ENCODE measurements around the gene TBC1D14.

DNA sequence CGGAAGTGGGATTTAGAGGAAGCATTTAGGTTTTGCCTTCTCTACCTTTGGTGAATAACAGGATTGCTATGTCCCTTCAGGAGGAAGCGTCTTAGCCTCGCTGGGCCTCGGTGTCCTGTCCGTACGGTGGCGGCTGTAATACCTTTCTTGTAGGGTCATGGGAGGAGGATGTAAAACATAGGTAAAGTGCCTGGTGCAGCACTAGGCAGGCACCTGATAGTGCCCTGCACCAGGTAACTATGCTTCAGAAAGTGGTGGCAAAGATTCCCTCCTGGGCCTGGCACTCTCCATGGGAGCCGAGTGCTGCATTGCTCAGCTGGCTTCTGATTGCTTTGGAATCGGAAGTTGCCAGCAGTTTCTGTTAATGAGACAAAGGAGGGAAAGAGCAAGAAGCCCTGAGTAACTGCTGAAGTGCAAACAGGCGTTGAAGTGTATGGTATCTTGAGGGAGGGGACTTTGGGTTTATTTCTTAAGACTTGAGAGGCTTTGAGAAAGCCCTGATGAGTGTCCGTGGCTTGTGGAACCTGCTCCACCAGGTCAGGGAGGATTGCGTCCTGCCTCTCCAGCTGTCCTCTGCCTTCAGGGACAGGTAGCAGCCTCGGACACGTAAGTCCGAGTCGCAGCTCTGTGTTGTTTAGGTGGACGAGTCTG is 45.8 kb downstream of the TBC1D14 start:
- TF ChIP-seq, protein P1, sequence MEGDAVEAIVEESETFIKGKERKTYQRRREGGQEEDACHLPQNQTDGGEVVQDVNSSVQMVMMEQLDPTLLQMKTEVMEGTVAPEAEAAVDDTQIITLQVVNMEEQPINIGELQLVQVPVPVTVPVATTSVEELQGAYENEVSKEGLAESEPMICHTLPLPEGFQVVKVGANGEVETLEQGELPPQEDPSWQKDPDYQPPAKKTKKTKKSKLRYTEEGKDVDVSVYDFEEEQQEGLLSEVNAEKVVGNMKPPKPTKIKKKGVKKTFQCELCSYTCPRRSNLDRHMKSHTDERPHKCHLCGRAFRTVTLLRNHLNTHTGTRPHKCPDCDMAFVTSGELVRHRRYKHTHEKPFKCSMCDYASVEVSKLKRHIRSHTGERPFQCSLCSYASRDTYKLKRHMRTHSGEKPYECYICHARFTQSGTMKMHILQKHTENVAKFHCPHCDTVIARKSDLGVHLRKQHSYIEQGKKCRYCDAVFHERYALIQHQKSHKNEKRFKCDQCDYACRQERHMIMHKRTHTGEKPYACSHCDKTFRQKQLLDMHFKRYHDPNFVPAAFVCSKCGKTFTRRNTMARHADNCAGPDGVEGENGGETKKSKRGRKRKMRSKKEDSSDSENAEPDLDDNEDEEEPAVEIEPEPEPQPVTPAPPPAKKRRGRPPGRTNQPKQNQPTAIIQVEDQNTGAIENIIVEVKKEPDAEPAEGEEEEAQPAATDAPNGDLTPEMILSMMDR (IDR thresholded peaks at IDR 0.05; ENCODE audit: poor library complexity): no peak
- TF ChIP-seq EZH2 (IDR thresholded peaks at IDR 0.05; ENCODE audit: borderline replicate concordance): no peak
